ENCODE results near the gene RRBP1.

GRCh38 chr20:17661121-17661744 lies 20.8 kb downstream of the RRBP1 start:
- TF ChIP-seq CTCF (IDR thresholded peaks at IDR 0.05) (no peak), POLR2A (IDR thresholded peaks at IDR 0.05) (no peak), POLR2AphosphoS5 (IDR thresholded peaks at IDR 0.05) (no peak)
